Thymus (tissue), 11 donors: ENCODE results near the gene FOXO3. TPM values are rescaled to one million over a fixed set of nuclear protein-coding genes. Genes with fewer than 3 reads are reported as not detected.

ENCODE experiments used
- DNase-seq, 9 donors: peaks; one replicate each; pipeline ENCODE4 v3.0.0-alpha.2; 2013; ENCODE audit warnings: low spot score in 9 of 9, low read depth in 6 of 9, missing footprints in 1 of 9
- H3K27ac ChIP-seq, 2 donors: one replicate each; pipeline ENCODE4 v1.5.1; 2013; ENCODE audit warnings: control low read depth in 1 of 2, low read depth in 1 of 2, low read length in 1 of 2, mild to moderate bottlenecking in 1 of 2, moderate library complexity in 1 of 2
- H3K27me3 ChIP-seq, 2 donors: one replicate each; pipeline ENCODE4 v1.5.1; 2013; ENCODE audit warnings: low read length in 1 of 2; ENCODE audit not compliant: control insufficient read depth in 2 of 2, insufficient read depth in 1 of 2
- H3K36me3 ChIP-seq, 2 donors: one replicate each; pipeline ENCODE4 v1.5.1; 2013; ENCODE audit warnings: low read length in 1 of 2, mild to moderate bottlenecking in 1 of 2, moderate library complexity in 1 of 2; ENCODE audit not compliant: control insufficient read depth in 2 of 2, insufficient read depth in 2 of 2
- H3K4me1 ChIP-seq, 2 donors: one replicate each; pipeline ENCODE4 v1.5.1; 2013; ENCODE audit warnings: low read length in 2 of 2; ENCODE audit not compliant: control insufficient read depth in 2 of 2, insufficient read depth in 2 of 2
- H3K4me3 ChIP-seq, 2 donors: one replicate each; pipeline ENCODE4 v1.5.1; 2013; ENCODE audit warnings: low read length in 2 of 2, control low read depth in 1 of 2, mild to moderate bottlenecking in 1 of 2
- H3K9me3 ChIP-seq, 2 donors: one replicate each; pipeline ENCODE4 v1.5.1; 2013; ENCODE audit warnings: low read length in 1 of 2, mild to moderate bottlenecking in 1 of 2; ENCODE audit not compliant: control insufficient read depth in 2 of 2, insufficient read depth in 1 of 2
- WGBS: extraction: QIAGEN DNeasy Blood & Tissue Kit; methylation state at CpG from one replicate; pipeline ENCODE4 v1.1.7; 2013; 5-methylcytosine and 5-hydroxymethylcytosine counted together
- polyA plus RNA-seq: library from polyadenylated mRNA; stranded (reverse); fragments of 200-250 nt; gene quantifications from one replicate; pipeline ENCODE4 v1.2.3, GENCODE V29; 2013
- total RNA-seq: library from RNA; stranded (reverse); fragments of 120-200 nt; gene quantifications from one replicate; pipeline ENCODE4 v1.2.4, GENCODE V29; 2013
- donor health status: healthy.

The FOXO3 gene
- total and polyA plus RNA-seq, 2 donors, result 11.2 to 33.6 TPM

GRCh38 chr6:108587258-108588059 lies 26.7 kb downstream of the FOXO3 start:
- WGBS, result 92% methylated on average over 9 of the region's 9 CpGs
- peaks cover 30 to 55% of the 10 kb centered on the region in 2 donors for H3K4me1 ChIP-seq

GRCh38 chr6:108588586-108588985 lies 27.9 kb downstream of the FOXO3 start:
- peak overlapping the region; percentile 25 to 74 for H3K27ac ChIP-seq
- DNase-seq, result no peak
- H3K4me3 ChIP-seq, result no peak overlapping the region
- H3K4me1 ChIP-seq, result peaks cover 38 to 60% of the 10 kb centered on the region in 2 donors
- H3K9me3 ChIP-seq, result no peaks in the 10 kb centered on the region
- WGBS, result 22% methylated on average over 1 of the region's 1 CpG
- no peaks in the 10 kb centered on the region for H3K36me3 ChIP-seq
- no peaks in the 10 kb centered on the region for H3K27me3 ChIP-seq

More at GRCh38 chr6:108587258-108588059, 26.7 kb downstream of the FOXO3 start:
- no peaks in the 10 kb centered on the region for H3K27me3 ChIP-seq
- DNase-seq, result no peak
- H3K9me3 ChIP-seq, result no peaks in the 10 kb centered on the region
- H3K36me3 ChIP-seq, result no peaks in the 10 kb centered on the region
- no peak overlapping the region for H3K4me3 ChIP-seq
- H3K27ac ChIP-seq, result peak overlapping the region in 1 of 2 donors; percentile 36

GRCh38 chr6:108589244-108589791 lies 28.6 kb downstream of the FOXO3 start:
- H3K4me3 ChIP-seq, result no peak overlapping the region
- 66% methylated on average over 6 of the region's 6 CpGs for WGBS
- no peaks in the 10 kb centered on the region for H3K27me3 ChIP-seq
- peaks cover 43 to 65% of the 10 kb centered on the region in 2 donors for H3K4me1 ChIP-seq
- H3K9me3 ChIP-seq, result no peaks in the 10 kb centered on the region
- peak in 1 of 9 donors; percentile 59 for DNase-seq
- peak overlapping the region; percentile 74 to 79 for H3K27ac ChIP-seq
- H3K36me3 ChIP-seq, result no peaks in the 10 kb centered on the region

GRCh38 chr6:108591040-108591816 lies 30.5 kb downstream of the FOXO3 start:
- Histone ChIP-seq H3K4me3 (no peak overlapping the region), H3K27ac (peak overlapping the region; percentile 59)
- WGBS, result 89% methylated on average over 8 of the region's 8 CpGs

GRCh38 chr6:108592371-108593337 lies 31.9 kb downstream of the FOXO3 start:
- no peaks in the 10 kb centered on the region for H3K36me3 ChIP-seq
- 16% methylated on average over 10 of the region's 10 CpGs for WGBS
- no peaks in the 10 kb centered on the region for H3K9me3 ChIP-seq
- H3K27me3 ChIP-seq, result no peaks in the 10 kb centered on the region
- peaks cover 48 to 60% of the 10 kb centered on the region in 2 donors for H3K4me1 ChIP-seq
- H3K27ac ChIP-seq, result peak overlapping the region; percentile 68 to 87
- no peak overlapping the region for H3K4me3 ChIP-seq
- peak in 8 of 9 donors; percentile 60 to 93 (median 80) for DNase-seq

More at GRCh38 chr6:108591040-108591816, 30.5 kb downstream of the FOXO3 start:
- Histone ChIP-seq H3K9me3 (no peaks in the 10 kb centered on the region), H3K27me3 (no peaks in the 10 kb centered on the region), H3K4me1 (peaks cover 48 to 68% of the 10 kb centered on the region in 2 donors), H3K36me3 (no peaks in the 10 kb centered on the region)
- no peak for DNase-seq

GRCh38 chr6:108594151-108594550 lies 33.4 kb downstream of the FOXO3 start:
- no peak overlapping the region for H3K4me3 ChIP-seq
- WGBS, result 56% methylated on average over 1 of the region's 1 CpG
- DNase-seq, result no peak
- H3K27ac ChIP-seq, result peak overlapping the region in 1 of 2 donors; percentile 3
- no peaks in the 10 kb centered on the region for H3K9me3 ChIP-seq
- no peaks in the 10 kb centered on the region for H3K36me3 ChIP-seq
- H3K27me3 ChIP-seq, result no peaks in the 10 kb centered on the region
- H3K4me1 ChIP-seq, result peaks cover 44 to 53% of the 10 kb centered on the region in 2 donors

- WGBS, result 95% methylated on average over 4 of the region's 4 CpGs
- Histone ChIP-seq H3K4me1 (peaks cover 39 to 48% of the 10 kb centered on the region in 2 donors), H3K9me3 (no peaks in the 10 kb centered on the region), H3K4me3 (no peak overlapping the region), H3K36me3 (no peaks in the 10 kb centered on the region), H3K27ac (no peak overlapping the region), H3K27me3 (no peaks in the 10 kb centered on the region)
- DNase-seq, result no peak
These were observed 33.9 kb downstream of the FOXO3 start for GRCh38 chr6:108594640-108595039.

- Histone ChIP-seq H3K36me3 (no peaks in the 10 kb centered on the region), H3K4me3 (no peak overlapping the region), H3K9me3 (no peaks in the 10 kb centered on the region), H3K27me3 (no peaks in the 10 kb centered on the region), H3K27ac (no peak overlapping the region), H3K4me1 (peaks cover 27 to 31% of the 10 kb centered on the region in 2 donors)
- DNase-seq, result no peak
These were observed 36.2 kb downstream of the FOXO3 start for GRCh38 chr6:108596956-108597355.
